Measurements from ENCODE around the gene MAP6.
"Not testable (repeated sequence)": the region's sequence is repeated elsewhere in the genome, so short reads cannot be mapped to it uniquely, and the experiment has no call there.

Gene MAP6

GRCh38 chr11:75585293-75585670, 83.6 kb downstream of the MAP6 start:
- H3K14ac ChIP-seq (ENCODE audit: low read length): no peak overlapping the region
- no peak overlapping the region for H3K23ac ChIP-seq (ENCODE audit: low read length)
- H4K12ac ChIP-seq (ENCODE audit: low read depth, low read length): no peak overlapping the region
- H3K36me3 ChIP-seq (ENCODE audit: control insufficient read depth in 1 of 2, insufficient read depth in 2 of 2, low read length in 2 of 2): no peaks in the 10 kb centered on the region
- no peak overlapping the region for H3K18ac ChIP-seq (ENCODE audit: low read length)
- peaks cover 14% of the 10 kb centered on the region for H3K79me1 ChIP-seq (ENCODE audit: low read length)
- H4K8ac ChIP-seq (ENCODE audit: low read depth, low read length): no peak overlapping the region
- H2BK120ac ChIP-seq (ENCODE audit: insufficient read depth, low read length, poor library complexity): no peak overlapping the region
- H2BK5ac ChIP-seq (ENCODE audit: low read depth, low read length, poor library complexity): no peak overlapping the region
- no peak overlapping the region for H3K9ac ChIP-seq (ENCODE audit: low read length)
- H2BK12ac ChIP-seq (ENCODE audit: low read length): no peak overlapping the region
- peaks cover 9 to 10% of the 10 kb centered on the region in 2 experiments for H3K4me1 ChIP-seq (ENCODE audit: control insufficient read depth in 1 of 2, insufficient read depth in 2 of 2, low read length in 2 of 2)
- no peak overlapping the region for H3K27ac ChIP-seq (ENCODE audit: low read depth, low read length)
- no peaks in the 10 kb centered on the region for H3K27me3 ChIP-seq (ENCODE audit: insufficient read depth, low read length)
- no peak overlapping the region for H2AK5ac ChIP-seq (ENCODE audit: low read length)
- H2AFZ ChIP-seq (ENCODE audit: insufficient read depth, low read length, poor library complexity): no peak overlapping the region
- H3K4ac ChIP-seq (ENCODE audit: low read depth, low read length): no peak overlapping the region
- DNase-seq: no peak
- H3K4me2 ChIP-seq (ENCODE audit: low read length): no peak overlapping the region
- H3K4me3 ChIP-seq (ENCODE audit: low read depth, low read length): no peak overlapping the region
- peaks cover 6% of the 10 kb centered on the region for H3K79me2 ChIP-seq (ENCODE audit: control insufficient read depth, insufficient read depth, low read length, poor library complexity)
- no peaks in the 10 kb centered on the region for H3K9me3 ChIP-seq (ENCODE audit: insufficient read depth, low read depth, low read length)
- no CpG with 5 or more reads among the region's 8 CpGs for WGBS (ENCODE audit: extremely low coverage, insufficient coverage, insufficient read length)
- no peak overlapping the region for H4K91ac ChIP-seq (ENCODE audit: low read depth, low read length)

- H2BK12ac ChIP-seq (ENCODE audit: low read length); H4K8ac ChIP-seq (ENCODE audit: low read depth, low read length); H3K23ac ChIP-seq (ENCODE audit: low read length); H2BK120ac ChIP-seq (ENCODE audit: insufficient read depth, low read length, poor library complexity); H4K91ac ChIP-seq (ENCODE audit: low read depth, low read length); H2BK5ac ChIP-seq (ENCODE audit: low read depth, low read length, poor library complexity); H3K9ac ChIP-seq (ENCODE audit: low read length); H3K27ac ChIP-seq (ENCODE audit: low read depth, low read length); DNase-seq; H3K27me3 ChIP-seq (ENCODE audit: insufficient read depth, low read length); H3K79me2 ChIP-seq (ENCODE audit: control insufficient read depth, insufficient read depth, low read length, poor library complexity); H4K12ac ChIP-seq (ENCODE audit: low read depth, low read length); H3K4me3 ChIP-seq (ENCODE audit: low read depth, low read length); H3K9me3 ChIP-seq (ENCODE audit: insufficient read depth, low read depth, low read length); H3K18ac ChIP-seq (ENCODE audit: low read length); H3K4me2 ChIP-seq (ENCODE audit: low read length); H3K36me3 ChIP-seq (ENCODE audit: control insufficient read depth in 1 of 2, insufficient read depth in 2 of 2, low read length in 2 of 2); H3K4ac ChIP-seq (ENCODE audit: low read depth, low read length); H2AK5ac ChIP-seq (ENCODE audit: low read length); H2AFZ ChIP-seq (ENCODE audit: insufficient read depth, low read length, poor library complexity); H3K14ac ChIP-seq (ENCODE audit: low read length): not testable (repeated sequence)
- no CpG with 5 or more reads among the region's 12 CpGs for WGBS (ENCODE audit: extremely low coverage, insufficient coverage, insufficient read length)
- H3K4me1 ChIP-seq (ENCODE audit: control insufficient read depth in 1 of 2, insufficient read depth in 2 of 2, low read length in 2 of 2): peaks cover 9 to 10% of the 10 kb centered on the region in 2 experiments
- peaks cover 14% of the 10 kb centered on the region for H3K79me1 ChIP-seq (ENCODE audit: low read length)
Measured at GRCh38 chr11:75584659-75585292, 84.1 kb downstream of the MAP6 start.

- H3K27ac ChIP-seq (ENCODE audit: low read depth, low read length): peak overlapping the region; percentile 88
Measured at GRCh38 chr11:75583718-75584658, 84.8 kb downstream of the MAP6 start.

GRCh38 chr11:75582895-75583717, 85.7 kb downstream of the MAP6 start:
- Histone ChIP-seq H2BK120ac (ENCODE audit: insufficient read depth, low read length, poor library complexity) (peak overlapping the region; percentile 91), H3K4me2 (ENCODE audit: low read length) (peak overlapping the region; percentile 84), H2BK12ac (ENCODE audit: low read length) (no peak overlapping the region), H3K4me1 (ENCODE audit: control insufficient read depth in 1 of 2, insufficient read depth in 2 of 2, low read length in 2 of 2) (peaks cover 9 to 10% of the 10 kb centered on the region in 2 experiments), H4K91ac (ENCODE audit: low read depth, low read length) (peak overlapping the region; percentile 96), H3K4me3 (ENCODE audit: low read depth, low read length) (peak overlapping the region; percentile 76), H3K23ac (ENCODE audit: low read length) (no peak overlapping the region), H2AK5ac (ENCODE audit: low read length) (peak overlapping the region; percentile 55), H3K27ac (ENCODE audit: low read depth, low read length) (peak overlapping the region; percentile 88), H3K4ac (ENCODE audit: low read depth, low read length) (peak overlapping the region; percentile 87), H3K79me1 (ENCODE audit: low read length) (peaks cover 14% of the 10 kb centered on the region), H2BK5ac (ENCODE audit: low read depth, low read length, poor library complexity) (peak overlapping the region; percentile 90), H2AFZ (ENCODE audit: insufficient read depth, low read length, poor library complexity) (peak overlapping the region; percentile 93), H3K36me3 (ENCODE audit: control insufficient read depth in 1 of 2, insufficient read depth in 2 of 2, low read length in 2 of 2) (no peaks in the 10 kb centered on the region), H4K8ac (ENCODE audit: low read depth, low read length) (peak overlapping the region; percentile 89), H3K27me3 (ENCODE audit: insufficient read depth, low read length) (no peaks in the 10 kb centered on the region), H4K12ac (ENCODE audit: low read depth, low read length) (peak overlapping the region; percentile 93), H3K9ac (ENCODE audit: low read length) (peak overlapping the region; percentile 88), H3K79me2 (ENCODE audit: control insufficient read depth, insufficient read depth, low read length, poor library complexity) (peaks cover 6% of the 10 kb centered on the region), H3K14ac (ENCODE audit: low read length) (peak overlapping the region; percentile 91), H3K18ac (ENCODE audit: low read length) (peak overlapping the region; percentile 89), H3K9me3 (ENCODE audit: insufficient read depth, low read depth, low read length) (no peaks in the 10 kb centered on the region)
- peak in 1 of 2 donors; percentile 69 for DNase-seq
- WGBS (ENCODE audit: extremely low coverage, insufficient coverage, insufficient read length): no CpG with 5 or more reads among the region's 68 CpGs

More at GRCh38 chr11:75583718-75584658, 84.8 kb downstream of the MAP6 start:
- H3K4me3 ChIP-seq (ENCODE audit: low read depth, low read length): peak overlapping the region; percentile 76
- H3K79me1 ChIP-seq (ENCODE audit: low read length): peaks cover 14% of the 10 kb centered on the region
- peak overlapping the region; percentile 89 for H4K8ac ChIP-seq (ENCODE audit: low read depth, low read length)
- peak overlapping the region; percentile 55 for H2AK5ac ChIP-seq (ENCODE audit: low read length)
- H2BK12ac ChIP-seq (ENCODE audit: low read length): no peak overlapping the region
- H3K4me1 ChIP-seq (ENCODE audit: control insufficient read depth in 1 of 2, insufficient read depth in 2 of 2, low read length in 2 of 2): peaks cover 9 to 10% of the 10 kb centered on the region in 2 experiments
- peak overlapping the region; percentile 93 for H4K12ac ChIP-seq (ENCODE audit: low read depth, low read length)
- peak overlapping the region; percentile 84 for H3K4me2 ChIP-seq (ENCODE audit: low read length)
- H3K4ac ChIP-seq (ENCODE audit: low read depth, low read length): peak overlapping the region; percentile 87
- peak overlapping the region; percentile 90 for H2BK5ac ChIP-seq (ENCODE audit: low read depth, low read length, poor library complexity)
- no peak overlapping the region for H3K23ac ChIP-seq (ENCODE audit: low read length)
- peak overlapping the region; percentile 91 for H3K14ac ChIP-seq (ENCODE audit: low read length)
- H3K79me2 ChIP-seq (ENCODE audit: control insufficient read depth, insufficient read depth, low read length, poor library complexity): peaks cover 6% of the 10 kb centered on the region
- no peaks in the 10 kb centered on the region for H3K9me3 ChIP-seq (ENCODE audit: insufficient read depth, low read depth, low read length)
- no peaks in the 10 kb centered on the region for H3K27me3 ChIP-seq (ENCODE audit: insufficient read depth, low read length)
- peak overlapping the region; percentile 96 for H4K91ac ChIP-seq (ENCODE audit: low read depth, low read length)
- peak overlapping the region; percentile 91 for H2BK120ac ChIP-seq (ENCODE audit: insufficient read depth, low read length, poor library complexity)
- DNase-seq: peak in 1 of 2 donors; percentile 33
- peak overlapping the region; percentile 73 for H2AFZ ChIP-seq (ENCODE audit: insufficient read depth, low read length, poor library complexity)
- WGBS (ENCODE audit: extremely low coverage, insufficient coverage, insufficient read length): no CpG with 5 or more reads among the region's 42 CpGs
- H3K9ac ChIP-seq (ENCODE audit: low read length): peak overlapping the region; percentile 81
- no peaks in the 10 kb centered on the region for H3K36me3 ChIP-seq (ENCODE audit: control insufficient read depth in 1 of 2, insufficient read depth in 2 of 2, low read length in 2 of 2)
- peak overlapping the region; percentile 89 for H3K18ac ChIP-seq (ENCODE audit: low read length)

Data from trophoblast cell (in vitro differentiated cells and primary cell).